ENCODE results near the gene DIPK2A.

DNA sequence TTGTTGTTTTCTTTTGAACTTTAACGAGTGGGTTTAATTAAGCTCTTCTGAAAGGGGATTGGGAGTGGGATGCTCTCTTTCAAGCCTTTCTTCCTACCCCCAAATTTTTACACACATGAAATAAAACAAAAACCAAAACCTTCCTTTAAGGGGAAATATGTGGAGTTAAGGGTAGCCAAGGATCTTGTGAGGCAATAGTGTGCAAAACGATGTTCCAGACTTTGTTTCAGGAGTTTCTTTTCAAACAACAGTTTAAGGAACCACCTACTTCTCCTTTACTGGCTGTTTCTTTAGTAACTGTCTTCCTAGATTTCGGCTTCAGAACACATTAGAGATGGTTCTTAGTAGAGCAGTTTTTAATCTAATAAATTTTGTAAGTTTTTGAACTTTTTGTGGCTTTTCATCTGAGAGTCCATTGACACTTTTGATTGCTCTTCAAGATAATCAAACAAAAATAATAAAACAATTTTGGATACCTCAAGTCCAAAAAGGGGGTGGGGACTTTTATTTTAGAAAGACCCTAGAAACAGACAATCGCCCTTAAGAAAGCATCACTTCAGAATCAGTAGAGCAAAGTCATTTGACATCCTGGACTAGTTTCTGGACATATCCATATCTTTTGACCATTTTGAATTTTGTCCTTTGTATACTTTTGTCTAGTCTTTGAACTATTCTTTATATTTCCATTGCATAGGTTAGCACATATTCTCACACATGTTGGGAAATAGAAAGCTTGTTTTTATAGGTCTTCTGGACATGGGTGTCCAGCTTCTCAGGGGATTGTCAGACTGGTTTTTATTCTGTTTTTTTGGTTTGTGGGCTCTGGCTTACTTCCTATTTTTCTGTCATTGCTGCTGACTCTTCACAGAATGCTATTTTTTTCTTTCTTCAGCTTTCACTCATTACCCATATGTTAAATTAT lies 6.0 kb downstream of the DIPK2A start:
- TF ChIP-seq, protein P1, sequence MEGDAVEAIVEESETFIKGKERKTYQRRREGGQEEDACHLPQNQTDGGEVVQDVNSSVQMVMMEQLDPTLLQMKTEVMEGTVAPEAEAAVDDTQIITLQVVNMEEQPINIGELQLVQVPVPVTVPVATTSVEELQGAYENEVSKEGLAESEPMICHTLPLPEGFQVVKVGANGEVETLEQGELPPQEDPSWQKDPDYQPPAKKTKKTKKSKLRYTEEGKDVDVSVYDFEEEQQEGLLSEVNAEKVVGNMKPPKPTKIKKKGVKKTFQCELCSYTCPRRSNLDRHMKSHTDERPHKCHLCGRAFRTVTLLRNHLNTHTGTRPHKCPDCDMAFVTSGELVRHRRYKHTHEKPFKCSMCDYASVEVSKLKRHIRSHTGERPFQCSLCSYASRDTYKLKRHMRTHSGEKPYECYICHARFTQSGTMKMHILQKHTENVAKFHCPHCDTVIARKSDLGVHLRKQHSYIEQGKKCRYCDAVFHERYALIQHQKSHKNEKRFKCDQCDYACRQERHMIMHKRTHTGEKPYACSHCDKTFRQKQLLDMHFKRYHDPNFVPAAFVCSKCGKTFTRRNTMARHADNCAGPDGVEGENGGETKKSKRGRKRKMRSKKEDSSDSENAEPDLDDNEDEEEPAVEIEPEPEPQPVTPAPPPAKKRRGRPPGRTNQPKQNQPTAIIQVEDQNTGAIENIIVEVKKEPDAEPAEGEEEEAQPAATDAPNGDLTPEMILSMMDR (IDR thresholded peaks at IDR 0.05; ENCODE audit: low read length), result no peak
- TF ChIP-seq EZH2phosphoT487 (IDR thresholded peaks at IDR 0.05; ENCODE audit: low read length), result no peak
